Measurements from ENCODE around the gene PEX11G. TPM values are rescaled to one million over a fixed set of nuclear protein-coding genes. Genes with fewer than 3 reads are reported as not detected.

The PEX11G gene
- total RNA-seq, 4 donors from 2014 or later, result 2.1 to 3.0 TPM; not detected in 2

DNA sequence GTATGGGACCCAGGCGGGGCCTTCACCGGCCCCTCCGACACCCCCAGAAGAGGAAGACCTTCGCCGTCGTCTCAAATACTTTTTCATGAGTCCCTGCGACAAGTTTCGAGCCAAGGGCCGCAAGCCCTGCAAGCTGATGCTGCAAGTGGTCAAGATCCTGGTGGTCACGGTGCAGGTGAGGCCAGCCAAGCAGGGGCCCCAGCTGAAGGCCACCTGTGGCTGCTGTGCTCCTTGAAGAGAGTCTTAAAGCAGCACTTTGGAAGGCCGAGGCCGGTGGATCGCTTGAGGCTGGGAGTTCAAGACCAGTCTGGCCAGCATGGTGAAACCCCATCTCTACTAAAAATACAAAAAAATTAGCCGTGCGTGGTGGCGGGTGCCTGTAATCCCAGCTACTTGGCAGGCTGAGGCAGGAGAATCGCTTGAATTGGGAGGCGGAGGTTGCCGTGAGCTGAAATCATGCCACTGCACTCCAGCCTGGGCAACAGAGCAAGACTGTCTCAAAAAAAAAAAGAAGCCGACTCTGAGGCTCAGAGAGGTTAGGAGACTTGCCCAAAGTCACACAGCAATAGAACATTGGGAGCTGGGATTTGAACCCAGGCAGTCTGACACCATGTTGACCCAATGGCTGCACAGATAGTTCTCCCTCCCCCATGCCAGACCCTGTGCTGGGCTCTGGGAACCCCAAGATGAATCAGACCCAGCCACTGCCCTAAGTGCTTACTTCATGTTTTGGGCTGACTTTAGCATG lies 36.3 kb upstream of the PEX11G start:
- TF ChIP-seq POLR2A (IDR thresholded peaks at IDR 0.05) (no peak), CTCF (IDR thresholded peaks at IDR 0.05) (no peak)
- Histone ChIP-seq H3K27ac (no peak overlapping the region), H3K4me3 (no peak overlapping the region), H3K4me1 (peaks cover 0 to 8% of the 10 kb centered on the region in 2 donors), H3K9me3 (no peaks in the 10 kb centered on the region), H3K27me3 (no peaks in the 10 kb centered on the region), H3K36me3 (no peaks in the 10 kb centered on the region)
- intact Hi-C loops (cut with DNase I; ENCODE audit: low total_unique reads), result no loop called here
- no peak for DNase-seq

- no peaks in the 10 kb centered on the region for H3K9me3 ChIP-seq
- H3K27ac ChIP-seq, result no peak overlapping the region
- H3K4me3 ChIP-seq, result no peak overlapping the region
- DNase-seq, result no peak
- TF ChIP-seq POLR2A (IDR thresholded peaks at IDR 0.05) (no peak), CTCF (IDR thresholded peaks at IDR 0.05) (no peak)
- intact Hi-C loops (cut with DNase I; ENCODE audit: low total_unique reads), result no loop called here
- H3K27me3 ChIP-seq, result no peaks in the 10 kb centered on the region
- H3K4me1 ChIP-seq, result peaks cover 0 to 8% of the 10 kb centered on the region in 2 donors
- H3K36me3 ChIP-seq, result no peaks in the 10 kb centered on the region
Observed at GRCh38 chr19:7524523-7524922, 35.7 kb upstream of the PEX11G start.

DNA sequence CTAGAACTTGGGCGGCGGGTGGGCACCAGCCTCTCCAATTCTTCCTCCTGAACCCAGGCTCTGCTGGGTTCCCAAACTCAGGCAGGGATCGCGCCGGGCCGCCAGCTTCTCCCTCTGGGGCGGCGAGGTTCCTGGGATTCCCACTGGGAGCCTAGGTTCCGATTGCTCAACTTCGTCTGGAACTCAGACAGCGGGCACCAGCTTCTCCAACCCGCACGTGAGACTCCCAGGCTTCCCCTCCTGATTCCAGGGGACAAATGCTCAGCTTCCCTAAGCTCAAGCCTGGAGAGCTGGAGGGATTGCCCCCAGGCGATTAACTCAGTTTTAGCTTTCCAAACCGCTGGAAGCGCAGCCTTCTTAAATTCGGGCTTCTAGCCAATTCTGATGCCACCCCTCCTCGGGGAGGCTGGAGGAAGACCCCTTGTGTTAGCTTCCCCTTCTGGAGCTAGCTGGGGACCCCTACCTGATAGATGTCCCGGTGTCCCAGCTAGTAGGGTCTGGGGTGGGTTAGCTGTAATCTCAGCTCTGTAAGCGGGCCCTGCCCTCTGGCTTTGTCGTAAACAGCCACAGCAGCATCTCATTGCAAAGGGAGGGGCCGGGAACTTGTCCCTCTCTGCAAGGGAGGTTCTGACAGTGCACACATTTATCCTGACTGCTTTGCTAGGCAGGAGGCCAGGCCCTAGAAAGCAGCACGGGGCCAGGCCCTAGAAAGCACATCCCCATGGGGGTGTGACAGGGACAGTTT lies 34.3 kb upstream of the PEX11G start:
- peaks cover 0 to 8% of the 10 kb centered on the region in 2 donors for H3K4me1 ChIP-seq
- no peak for DNase-seq
- H3K27ac ChIP-seq, result peak overlapping the region; percentile 42 to 80
- intact Hi-C loops (cut with DNase I; ENCODE audit: low total_unique reads), result no loop called here
- H3K36me3 ChIP-seq, result no peaks in the 10 kb centered on the region
- peak overlapping the region; percentile 63 to 79 for H3K4me3 ChIP-seq
- no peaks in the 10 kb centered on the region for H3K9me3 ChIP-seq
- TF ChIP-seq POLR2A (IDR thresholded peaks at IDR 0.05), result no peak
- H3K27me3 ChIP-seq, result no peaks in the 10 kb centered on the region

DNA sequence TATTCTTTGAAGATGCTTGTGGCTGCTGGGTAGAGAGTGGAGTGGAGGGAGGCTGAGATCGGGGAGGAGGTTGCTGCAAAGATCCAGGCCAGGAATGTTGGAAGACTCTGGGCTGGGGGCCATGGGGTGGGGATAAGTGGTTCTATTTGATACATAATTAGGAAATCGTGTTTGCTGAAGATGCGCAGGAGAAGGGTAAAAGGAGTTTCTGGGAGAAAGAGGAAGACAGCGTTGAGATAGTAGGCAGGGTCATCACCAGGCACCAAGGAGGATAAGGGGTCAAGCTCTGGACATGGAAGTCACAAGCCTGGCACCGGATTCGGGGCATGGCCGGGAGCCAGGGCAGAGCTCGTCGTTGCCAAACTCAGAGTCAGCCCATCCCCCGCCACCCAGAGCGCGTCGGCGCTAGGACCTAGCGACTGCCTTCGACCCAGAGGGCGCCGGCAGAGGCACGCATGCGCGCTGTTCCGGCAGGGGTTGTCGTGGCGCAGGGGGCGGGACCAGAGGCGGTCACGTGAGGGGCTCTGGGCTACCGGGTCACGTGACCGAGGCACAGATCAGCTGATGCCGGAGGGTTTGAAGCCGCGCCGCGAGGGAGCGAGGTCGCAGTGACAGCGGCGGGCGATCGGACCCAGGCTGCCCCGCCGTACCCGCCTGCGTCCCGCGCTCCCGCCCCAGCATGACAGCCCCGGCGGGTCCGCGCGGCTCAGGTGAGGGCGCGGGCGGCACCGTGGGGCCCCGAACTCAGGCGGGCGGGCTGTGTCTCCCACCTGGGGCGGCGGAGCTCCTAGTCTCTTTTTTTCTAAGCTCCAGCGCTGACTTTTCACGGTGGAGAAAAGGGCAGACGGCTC lies 33.5 kb upstream of the PEX11G start, which contains the start of gene MCOLN1:
TSS of gene MCOLN1 (plus strand) at position 553 of the 851 bp plus-strand sequence. CDS start at position 680, 127 bp downstream.
- H3K4me1 ChIP-seq, result peaks cover 0 to 8% of the 10 kb centered on the region in 2 donors
- intact Hi-C loops (cut with DNase I; ENCODE audit: low total_unique reads), result no loop called here
- TF ChIP-seq POLR2A (IDR thresholded peaks at IDR 0.05) (peak in 1 of 2 donors; percentile 67), CTCF (IDR thresholded peaks at IDR 0.05) (peak in 2 of 4 experiments; percentile 54 to 63)
- peak; percentile 99 for DNase-seq
- H3K9me3 ChIP-seq, result no peaks in the 10 kb centered on the region
- peak within 1 kb of the TSS; percentile 63 to 79 for H3K4me3 ChIP-seq
- no peaks in the 10 kb centered on the region for H3K27me3 ChIP-seq
- no peaks in the 10 kb centered on the region for H3K36me3 ChIP-seq
- H3K27ac ChIP-seq, result peak within 1 kb of the TSS; percentile 51 to 80

GRCh38 chr19:7521551-7522071 lies 32.8 kb upstream of the PEX11G start:
- Histone ChIP-seq H3K36me3 (no peaks in the 10 kb centered on the region), H3K9me3 (no peaks in the 10 kb centered on the region), H3K4me1 (peaks cover 0 to 8% of the 10 kb centered on the region in 2 donors), H3K4me3 (peak overlapping the region; percentile 63 to 79), H3K27ac (peak overlapping the region; percentile 51 to 80), H3K27me3 (no peaks in the 10 kb centered on the region)
- intact Hi-C loops (cut with DNase I; ENCODE audit: low total_unique reads), result no loop called here
- no peak for DNase-seq
- TF ChIP-seq POLR2A (IDR thresholded peaks at IDR 0.05), result no peak
- no peak for TF ChIP-seq CTCF (IDR thresholded peaks at IDR 0.05)
